ENCODE measurements around the gene GPC3. TPM values are rescaled to one million over a fixed set of nuclear protein-coding genes. Genes with fewer than 3 reads are reported as not detected.

GPC3 gene
- total RNA-seq, result 29.4 and 30.4 TPM in 2 replicates
- long read RNA-seq, transcript GPC3-201 (8 exons, 2,568 nt), result major isoform, 114 of 131 reads
- long read RNA-seq, partial matches to known transcripts, result 15 of 131 reads
- long read RNA-seq, other reads (novel, unspliced or antisense), result 2 of 131 reads

DNA sequence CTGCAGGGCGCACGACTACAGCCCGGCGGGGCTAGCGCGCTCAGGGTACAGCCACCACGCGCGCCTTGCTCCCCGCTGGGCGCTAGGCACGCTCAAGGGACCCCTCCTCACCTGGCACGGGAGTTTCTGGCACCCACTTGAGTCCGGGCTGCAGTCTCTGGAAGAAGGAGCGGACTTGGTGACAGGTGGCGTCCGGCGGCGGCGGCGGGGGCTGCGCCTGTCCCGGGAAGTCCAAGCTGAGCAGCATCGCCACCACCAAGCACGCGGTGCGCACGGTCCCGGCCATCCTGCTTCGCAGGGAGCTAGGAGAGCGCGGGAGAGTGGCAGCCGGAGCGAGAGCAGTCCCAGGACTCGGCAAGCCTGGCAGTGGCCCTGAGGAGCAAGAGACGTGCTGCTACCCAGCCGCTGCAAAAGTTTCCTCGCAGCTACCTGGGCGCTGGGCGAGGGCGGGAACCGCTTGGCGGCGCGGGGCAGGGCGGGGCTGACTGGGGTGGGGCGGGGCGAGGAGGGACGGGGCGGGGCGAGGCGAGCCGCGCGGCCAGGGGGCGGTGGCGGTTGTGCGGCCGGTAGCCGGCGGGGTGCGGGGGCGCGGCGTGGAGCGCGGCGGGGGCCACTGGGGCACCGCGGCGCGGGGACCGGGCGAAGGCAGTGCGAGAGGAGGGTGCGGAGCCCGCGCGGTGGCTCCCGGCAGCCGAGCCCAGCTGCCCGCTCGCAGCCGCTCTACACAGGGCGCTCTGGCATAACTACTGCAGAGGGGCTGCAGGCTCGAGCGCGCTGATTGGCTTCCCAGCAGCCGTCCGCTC lies at the start of gene GPC3:
GPC3 (minus strand) TSS at position 431 of the 803 bp plus-strand sequence.
- Mint-ChIP-seq H3K36me3 (ENCODE audit: low read depth) (no peaks in the 10 kb centered on the region), H3K27me3 (ENCODE audit: low read depth) (peaks cover 60% of the 10 kb centered on the region), H3K4me3 (peak within 1 kb of the TSS; percentile 92), H3K9me3 (no peaks in the 10 kb centered on the region), H3K4me1 (peaks cover 38% of the 10 kb centered on the region), H3K27ac (ENCODE audit: unreplicated experiment) (no peak within 1 kb of the TSS)
- DNase-seq (ENCODE audit: low read depth, low spot score), result peak; percentile 68
- TF ChIP-seq, protein P1, sequence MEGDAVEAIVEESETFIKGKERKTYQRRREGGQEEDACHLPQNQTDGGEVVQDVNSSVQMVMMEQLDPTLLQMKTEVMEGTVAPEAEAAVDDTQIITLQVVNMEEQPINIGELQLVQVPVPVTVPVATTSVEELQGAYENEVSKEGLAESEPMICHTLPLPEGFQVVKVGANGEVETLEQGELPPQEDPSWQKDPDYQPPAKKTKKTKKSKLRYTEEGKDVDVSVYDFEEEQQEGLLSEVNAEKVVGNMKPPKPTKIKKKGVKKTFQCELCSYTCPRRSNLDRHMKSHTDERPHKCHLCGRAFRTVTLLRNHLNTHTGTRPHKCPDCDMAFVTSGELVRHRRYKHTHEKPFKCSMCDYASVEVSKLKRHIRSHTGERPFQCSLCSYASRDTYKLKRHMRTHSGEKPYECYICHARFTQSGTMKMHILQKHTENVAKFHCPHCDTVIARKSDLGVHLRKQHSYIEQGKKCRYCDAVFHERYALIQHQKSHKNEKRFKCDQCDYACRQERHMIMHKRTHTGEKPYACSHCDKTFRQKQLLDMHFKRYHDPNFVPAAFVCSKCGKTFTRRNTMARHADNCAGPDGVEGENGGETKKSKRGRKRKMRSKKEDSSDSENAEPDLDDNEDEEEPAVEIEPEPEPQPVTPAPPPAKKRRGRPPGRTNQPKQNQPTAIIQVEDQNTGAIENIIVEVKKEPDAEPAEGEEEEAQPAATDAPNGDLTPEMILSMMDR (conservative IDR thresholded peaks at IDR 0.05), result no peak

DNA sequence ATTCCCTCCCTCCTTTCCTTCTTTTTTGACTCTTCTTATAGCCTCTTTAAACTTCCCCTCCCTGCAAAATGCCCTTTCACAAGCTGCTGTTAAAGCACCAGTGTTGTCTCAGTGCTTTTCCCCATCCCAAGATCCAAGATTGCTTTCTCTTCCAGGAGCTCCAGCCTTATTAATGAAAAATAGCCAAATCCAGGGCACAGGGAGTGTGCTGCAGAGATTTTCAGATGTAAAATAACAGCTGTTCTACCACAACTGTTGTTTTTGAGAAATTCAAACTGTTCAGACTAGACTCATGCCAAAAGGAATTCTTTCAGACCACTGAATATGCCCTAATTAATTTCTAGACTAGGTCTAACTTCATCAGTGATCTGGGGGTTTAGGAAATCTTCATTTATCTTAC lies 47.0 kb upstream of the GPC3 start:
- H3K36me3 Mint-ChIP-seq (ENCODE audit: low read depth), result no peaks in the 10 kb centered on the region
- TF ChIP-seq, protein P1 (conservative IDR thresholded peaks at IDR 0.05), result no peak
- H3K4me3 Mint-ChIP-seq, result no peak overlapping the region
- no peaks in the 10 kb centered on the region for H3K9me3 Mint-ChIP-seq
- no peak for DNase-seq (ENCODE audit: low read depth, low spot score)
- H3K4me1 Mint-ChIP-seq, result peaks cover 5% of the 10 kb centered on the region
- H3K27me3 Mint-ChIP-seq (ENCODE audit: low read depth), result no peaks in the 10 kb centered on the region
- no peak overlapping the region for H3K27ac Mint-ChIP-seq (ENCODE audit: unreplicated experiment)

DNA sequence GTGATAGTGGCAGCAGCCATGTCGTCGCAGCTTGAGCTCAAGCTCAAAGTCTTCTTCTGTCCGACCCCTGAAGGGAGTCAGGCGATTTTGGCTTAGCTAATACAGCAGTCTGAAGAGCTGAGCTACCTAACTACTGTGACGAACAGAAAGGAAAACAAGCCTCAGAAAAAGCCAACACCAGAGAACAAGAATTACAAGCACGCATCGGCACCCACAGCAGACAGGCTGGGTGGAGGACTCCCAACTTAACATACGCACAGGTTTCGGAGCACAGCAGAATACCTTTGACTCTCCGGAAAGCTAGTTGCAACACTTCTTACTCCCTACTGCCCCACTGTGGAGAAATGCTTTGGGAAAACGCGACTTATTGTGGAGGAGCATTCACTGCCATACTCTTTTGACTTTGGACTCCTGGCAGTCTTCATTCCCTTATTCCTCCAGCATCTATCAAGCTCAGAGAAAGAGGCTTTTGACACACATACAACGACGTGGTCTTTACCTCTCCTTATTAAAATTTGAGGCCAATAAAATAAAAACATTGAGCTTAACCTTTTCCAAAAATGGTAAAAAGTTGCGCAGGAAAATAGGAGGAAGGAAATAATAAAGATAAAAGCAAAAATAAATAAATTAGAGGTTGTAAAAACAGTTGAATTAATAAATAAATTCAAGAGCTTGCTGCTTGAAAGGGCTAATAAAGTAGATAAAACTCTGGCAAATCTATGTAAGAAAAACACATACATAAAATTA lies 41.3 kb upstream of the GPC3 start:
- H3K27me3 Mint-ChIP-seq (ENCODE audit: low read depth), result no peaks in the 10 kb centered on the region
- H3K4me3 Mint-ChIP-seq, result no peak overlapping the region
- peaks cover 9% of the 10 kb centered on the region for H3K4me1 Mint-ChIP-seq
- H3K9me3 Mint-ChIP-seq, result no peaks in the 10 kb centered on the region
- DNase-seq (ENCODE audit: low read depth, low spot score), result peak; percentile 68
- peak overlapping the region; percentile 54 for H3K27ac Mint-ChIP-seq (ENCODE audit: unreplicated experiment)
- no peaks in the 10 kb centered on the region for H3K36me3 Mint-ChIP-seq (ENCODE audit: low read depth)
- TF ChIP-seq, protein P1 (conservative IDR thresholded peaks at IDR 0.05), result peak; percentile 77

GRCh38 chrX:134025986-134026545 lies 40.7 kb upstream of the GPC3 start:
- no peak for DNase-seq (ENCODE audit: low read depth, low spot score)
- Mint-ChIP-seq H3K27ac (ENCODE audit: unreplicated experiment) (no peak overlapping the region), H3K9me3 (no peaks in the 10 kb centered on the region), H3K4me1 (peaks cover 9% of the 10 kb centered on the region), H3K4me3 (no peak overlapping the region), H3K36me3 (ENCODE audit: low read depth) (no peaks in the 10 kb centered on the region), H3K27me3 (ENCODE audit: low read depth) (no peaks in the 10 kb centered on the region)
- TF ChIP-seq, protein P1 (conservative IDR thresholded peaks at IDR 0.05), result no peak

DNA sequence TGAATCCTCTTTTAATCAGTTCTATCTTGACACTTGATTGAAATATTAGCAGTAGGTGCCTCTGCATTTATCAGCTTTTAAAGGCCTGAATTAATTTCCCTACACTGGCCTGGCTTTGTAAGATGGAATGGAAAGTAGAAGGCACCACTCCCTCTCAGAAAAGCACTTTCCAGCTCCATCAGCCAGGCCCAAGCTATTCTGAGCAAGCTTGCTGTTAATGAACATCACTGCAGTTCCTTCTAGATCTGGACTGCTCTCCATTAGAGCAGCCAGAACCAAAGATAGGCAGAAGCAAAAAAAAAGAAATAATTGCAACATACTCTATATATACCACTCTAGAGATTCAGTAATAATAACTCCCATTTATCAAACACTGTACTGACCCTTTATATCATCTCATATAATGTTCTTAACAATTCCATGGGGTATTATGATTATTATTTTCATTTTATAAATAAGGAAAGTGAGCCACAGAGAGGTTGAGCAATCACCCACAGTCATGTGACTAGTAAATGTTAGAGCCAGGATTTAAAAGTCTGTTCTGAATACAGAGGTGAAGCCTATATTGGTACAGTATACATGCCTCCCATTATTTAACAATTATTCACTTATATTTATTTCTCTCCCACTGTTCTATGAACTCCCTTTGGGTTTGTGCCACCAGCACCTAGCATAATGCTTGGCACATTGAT lies 39.4 kb upstream of the GPC3 start:
- H3K36me3 Mint-ChIP-seq (ENCODE audit: low read depth), result no peaks in the 10 kb centered on the region
- H3K4me1 Mint-ChIP-seq, result peaks cover 9% of the 10 kb centered on the region
- no peak overlapping the region for H3K4me3 Mint-ChIP-seq
- TF ChIP-seq, protein P1 (conservative IDR thresholded peaks at IDR 0.05), result no peak
- no peaks in the 10 kb centered on the region for H3K9me3 Mint-ChIP-seq
- H3K27me3 Mint-ChIP-seq (ENCODE audit: low read depth), result no peaks in the 10 kb centered on the region
- no peak overlapping the region for H3K27ac Mint-ChIP-seq (ENCODE audit: unreplicated experiment)
- DNase-seq (ENCODE audit: low read depth, low spot score), result no peak
